ENCODE data around the gene SUPT7L.

The SUPT7L gene

DNA sequence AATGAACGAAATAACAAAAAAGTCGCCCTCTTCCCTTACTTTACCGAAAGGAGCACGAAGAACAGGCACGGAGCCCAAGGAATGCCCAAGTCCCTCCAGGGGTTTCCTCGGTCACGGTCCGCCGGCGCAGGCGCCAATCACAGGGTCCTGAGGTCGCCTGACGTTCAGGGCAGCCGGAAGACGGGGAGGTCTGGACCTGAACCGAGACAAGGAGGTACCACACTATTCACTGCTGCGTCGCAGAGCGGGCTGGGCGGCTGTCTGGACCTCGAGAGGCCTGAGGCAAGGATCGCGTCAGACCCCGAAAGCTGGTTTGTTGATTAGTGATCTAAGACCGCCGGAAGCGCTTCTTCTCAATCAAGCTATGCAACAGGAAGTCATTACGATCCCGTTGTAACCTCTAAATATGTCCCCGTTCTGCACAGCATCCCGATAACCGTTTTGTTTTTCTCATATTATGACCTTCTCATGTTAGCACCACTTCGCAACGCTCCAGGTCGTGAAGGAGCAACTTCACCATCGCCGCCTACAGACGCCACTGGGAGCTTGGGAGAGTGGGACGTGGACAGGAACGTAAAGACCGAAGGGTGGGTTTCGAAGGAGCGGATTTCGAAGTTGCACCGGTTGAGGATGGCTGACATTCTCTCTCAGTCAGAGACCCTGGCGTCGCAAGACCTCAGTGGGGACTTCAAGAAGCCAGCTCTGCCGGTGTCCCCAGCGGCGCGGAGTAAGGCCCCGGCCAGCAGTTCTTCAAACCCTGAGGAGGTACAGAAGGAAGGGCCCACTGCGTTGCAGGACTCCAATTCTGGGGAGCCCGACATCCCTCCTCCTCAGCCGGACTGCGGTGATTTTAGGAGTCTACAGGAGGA, at the start of gene SUPT7L, which contains the start of gene SLC4A1AP:
Gene SUPT7L, minus strand, starts transcription at position 330 of the 869 bp plus-strand sequence. CDS start 1,422 bp downstream, outside the sequence.
Gene SLC4A1AP, plus strand, starts transcription at position 605 of the 869 bp plus-strand sequence. Its CDS starts 26 bp downstream, at position 631.
- DNase-seq (ENCODE audit: low read depth in 2 of 3, low spot score in 1 of 3): peak; percentile 57 to 75 (median 58)

DNA sequence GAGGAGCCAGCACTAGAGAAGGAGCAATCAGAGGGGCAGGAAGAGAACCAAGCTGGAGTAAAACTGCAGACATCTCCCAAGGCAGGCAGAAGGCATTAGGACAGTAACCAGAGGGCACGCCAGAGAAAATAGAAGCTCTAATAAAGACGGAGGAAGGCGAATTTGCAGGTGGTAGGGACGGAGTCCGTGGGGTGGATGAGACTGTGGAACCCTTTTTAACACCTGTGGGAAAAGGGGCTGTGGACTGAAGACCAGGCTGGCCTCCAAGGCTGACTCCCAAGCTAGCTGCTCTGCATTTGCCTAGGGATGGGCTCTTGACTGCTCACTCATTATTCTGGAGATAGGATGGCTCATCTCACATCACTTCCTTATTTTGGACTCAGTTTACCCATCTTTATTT, 49.8 kb upstream of the SUPT7L start:
- DNase-seq (ENCODE audit: low read depth in 2 of 3, low spot score in 1 of 3): no peak

DNA sequence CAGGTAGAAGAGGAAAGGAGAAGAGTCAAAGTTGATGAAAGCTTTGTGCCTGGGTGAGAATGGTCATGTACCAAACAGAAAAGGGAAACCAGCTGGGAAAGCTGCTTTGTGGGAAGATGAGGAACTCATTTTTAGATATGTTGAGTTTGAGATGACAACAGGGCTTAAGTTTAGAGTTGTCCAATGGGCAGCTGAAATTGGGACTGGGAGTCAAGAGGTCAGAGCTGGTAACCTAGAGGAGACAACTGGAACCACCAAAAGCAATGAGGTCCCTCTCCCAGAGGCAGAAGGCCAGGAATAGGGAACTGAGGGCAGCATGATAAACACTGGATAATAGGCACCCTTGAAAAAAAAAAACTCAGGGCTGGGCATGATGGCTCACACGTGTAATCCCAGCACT, 49.1 kb upstream of the SUPT7L start:
- DNase-seq (ENCODE audit: low read depth in 2 of 3, low spot score in 1 of 3): no peak

DNA sequence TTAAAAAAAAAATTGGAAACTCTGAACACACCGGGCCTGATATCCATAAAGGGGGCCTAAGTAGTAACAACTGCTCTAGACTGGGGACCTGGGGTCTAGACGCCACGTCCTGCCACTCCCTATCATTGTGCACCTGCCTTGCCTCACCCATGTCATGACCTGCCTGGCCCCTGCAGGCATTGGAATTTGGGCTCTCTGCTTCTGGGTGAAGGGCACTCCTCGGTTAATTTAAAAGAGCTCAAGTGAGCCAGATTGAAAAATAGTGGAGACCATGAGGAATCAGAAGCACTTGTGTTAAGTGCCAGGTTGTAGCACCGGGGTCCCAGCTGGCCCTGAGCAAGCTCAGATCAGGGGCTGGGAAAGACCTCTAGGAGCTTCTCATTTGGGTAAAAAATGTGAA, 48.4 kb upstream of the SUPT7L start:
- DNase-seq (ENCODE audit: low read depth in 2 of 3, low spot score in 1 of 3): no peak

GRCh38 chr2:27710640-27711430, 47.4 kb upstream of the SUPT7L start:
- no peak for DNase-seq (ENCODE audit: low read depth in 2 of 3, low spot score in 1 of 3)

GRCh38 chr2:27709960-27710575, 46.7 kb upstream of the SUPT7L start:
- DNase-seq (ENCODE audit: low read depth in 2 of 3, low spot score in 1 of 3): no peak

GRCh38 chr2:27709326-27709725, 45.9 kb upstream of the SUPT7L start:
- no peak for DNase-seq (ENCODE audit: low read depth in 2 of 3, low spot score in 1 of 3)

DNA sequence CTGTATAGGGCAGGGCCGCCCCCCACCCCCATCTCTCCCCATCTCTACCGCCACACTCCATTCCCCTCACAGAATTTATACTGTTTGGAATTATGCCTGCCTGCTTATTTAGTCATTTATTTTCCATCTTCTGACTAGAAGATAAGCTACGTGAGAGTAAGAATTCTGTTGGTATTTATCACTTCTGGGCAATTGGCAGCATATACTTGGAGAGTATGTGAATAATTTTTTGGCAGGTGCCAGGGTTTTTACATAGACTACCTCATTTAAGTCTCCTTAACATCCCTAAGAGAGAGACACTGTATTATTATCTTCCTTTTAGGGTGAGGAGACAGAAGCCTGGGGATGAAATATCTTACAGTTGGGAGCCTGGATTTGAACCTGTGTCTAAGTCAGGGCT, 45.3 kb upstream of the SUPT7L start:
- no peak for DNase-seq (ENCODE audit: low read depth in 2 of 3, low spot score in 1 of 3)

DNA sequence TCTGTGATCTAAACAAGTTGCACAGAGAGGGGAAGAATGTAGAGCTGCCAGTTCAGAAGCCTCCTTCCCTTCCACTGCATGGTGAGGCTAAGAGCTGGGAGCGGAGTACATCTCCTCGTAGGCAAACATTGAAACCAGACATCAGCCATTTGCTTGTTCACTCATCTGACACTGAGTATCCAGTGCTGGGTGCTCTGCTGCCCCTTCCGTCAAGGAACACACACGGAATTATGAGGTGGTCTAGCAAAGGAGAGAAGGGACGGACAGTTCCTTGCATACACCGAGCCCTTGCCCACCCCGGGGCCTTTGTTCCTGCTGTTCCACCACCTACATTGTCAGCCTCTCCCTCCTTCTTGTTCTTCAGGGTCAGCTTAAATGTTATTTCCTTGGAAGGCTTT, 44.8 kb upstream of the SUPT7L start:
- no peak for DNase-seq (ENCODE audit: low read depth in 2 of 3, low spot score in 1 of 3)

DNA sequence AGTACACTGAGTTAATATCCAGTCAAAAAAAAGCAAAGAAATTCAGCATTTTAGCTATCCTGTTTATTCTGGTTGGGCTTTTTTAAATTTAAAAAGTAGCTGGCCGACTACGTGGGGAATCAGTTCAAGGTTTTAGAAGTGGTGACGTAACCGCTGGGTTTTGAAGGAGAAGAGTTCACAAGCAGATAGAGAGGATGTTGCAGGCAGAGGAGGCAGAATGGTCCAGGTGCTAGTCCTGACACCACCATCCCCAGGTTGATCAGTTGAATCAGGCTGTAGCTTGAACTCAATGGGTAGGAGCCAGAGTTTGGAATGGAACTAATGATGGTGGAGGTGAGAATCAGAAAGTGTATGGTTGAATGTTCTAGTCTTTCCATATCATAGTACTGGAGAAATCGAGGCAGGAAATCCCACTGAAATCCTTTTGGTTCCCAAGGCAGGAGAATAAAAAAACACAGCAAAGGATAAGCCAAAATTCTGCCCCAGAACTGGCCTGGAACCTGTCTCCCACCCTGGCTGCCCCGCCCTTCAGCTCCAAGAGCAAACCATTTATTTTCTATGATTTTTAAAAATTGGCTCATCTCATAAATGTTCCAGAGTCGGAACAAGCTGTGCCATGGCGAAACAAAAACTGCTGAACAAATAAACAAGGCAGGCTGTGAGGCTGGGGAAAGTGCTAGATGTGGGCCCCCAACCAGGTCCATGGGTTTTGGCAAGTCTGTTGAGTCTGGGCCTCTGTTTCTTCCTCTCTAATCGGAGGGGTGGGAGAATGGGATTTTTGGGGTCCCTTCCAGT, 44.2 kb upstream of the SUPT7L start:
- no peak for DNase-seq (ENCODE audit: low read depth in 2 of 3, low spot score in 1 of 3)

- no peak for DNase-seq (ENCODE audit: low read depth in 2 of 3, low spot score in 1 of 3)
Measured at GRCh38 chr2:27705851-27706622, 42.6 kb upstream of the SUPT7L start.

DNA sequence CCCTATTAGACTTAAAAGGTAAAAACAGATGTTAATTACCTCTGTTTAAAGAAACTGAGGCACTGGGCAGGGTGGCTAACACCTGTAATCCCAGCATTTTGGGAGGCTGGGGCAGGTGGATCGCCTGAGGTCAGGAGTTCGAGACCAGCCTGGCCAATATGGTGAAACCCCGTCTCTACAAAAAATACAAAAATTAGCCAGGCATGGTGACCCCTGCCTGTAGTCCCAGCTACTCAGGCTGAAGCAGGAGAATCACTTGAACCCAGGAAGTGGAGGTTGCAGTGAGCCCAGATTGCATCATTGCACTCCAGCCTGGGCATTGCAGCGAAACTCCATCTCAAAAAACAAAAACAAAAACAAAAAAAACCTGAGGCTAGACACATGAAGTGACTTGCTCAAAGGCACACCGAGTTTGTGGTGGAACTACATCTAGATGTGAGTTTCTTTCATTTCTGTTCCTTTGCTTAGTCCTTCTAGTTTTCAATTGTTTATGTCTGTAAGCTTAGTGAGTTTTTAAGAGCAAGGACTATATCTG, 41.0 kb upstream of the SUPT7L start:
- no peak for DNase-seq (ENCODE audit: low read depth in 2 of 3, low spot score in 1 of 3)

GRCh38 chr2:27703638-27704341, 40.4 kb upstream of the SUPT7L start:
- DNase-seq (ENCODE audit: low read depth in 2 of 3, low spot score in 1 of 3): peak; percentile 80 to 95 (median 80)

DNA sequence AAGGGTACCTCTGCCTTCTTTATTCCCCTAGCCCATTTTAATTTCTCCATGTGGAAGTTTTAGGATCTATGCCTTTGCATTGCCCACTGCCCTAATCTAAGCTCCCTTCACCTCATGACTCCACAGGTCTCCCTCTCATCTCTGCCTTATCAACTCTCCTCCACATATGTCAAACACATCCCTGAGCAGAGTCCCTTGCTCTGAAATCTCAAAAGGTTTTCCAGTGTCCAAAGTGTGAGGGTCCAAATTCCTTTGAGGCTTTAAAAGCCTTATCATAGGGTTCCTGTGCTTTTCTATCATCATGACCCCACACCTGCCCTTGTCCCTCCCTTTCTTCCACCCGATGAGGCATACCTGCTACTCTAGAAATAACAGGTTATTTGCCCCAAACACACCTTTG, 38.9 kb upstream of the SUPT7L start:
- no peak for DNase-seq (ENCODE audit: low read depth in 2 of 3, low spot score in 1 of 3)

DNA sequence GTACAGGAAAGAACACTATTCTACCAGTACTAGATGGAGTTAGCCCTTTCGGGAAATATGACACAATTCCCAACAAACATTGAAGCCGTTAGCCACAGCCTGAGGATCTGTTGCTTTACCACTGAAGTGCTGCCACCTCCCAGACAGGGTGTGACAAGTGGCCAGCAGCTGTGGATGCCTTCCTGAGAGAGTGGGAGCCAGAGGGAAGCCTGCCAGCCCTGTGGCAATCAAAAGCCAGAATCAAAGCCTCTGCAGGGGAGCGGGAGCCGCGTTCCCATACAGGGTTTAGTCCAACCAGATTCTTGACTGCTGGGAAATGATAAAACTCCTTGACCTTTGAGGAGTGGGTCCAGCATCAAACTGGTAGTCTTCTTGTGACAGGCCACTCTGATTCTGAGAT, 38.3 kb upstream of the SUPT7L start:
- no peak for DNase-seq (ENCODE audit: low read depth in 2 of 3, low spot score in 1 of 3)

DNA sequence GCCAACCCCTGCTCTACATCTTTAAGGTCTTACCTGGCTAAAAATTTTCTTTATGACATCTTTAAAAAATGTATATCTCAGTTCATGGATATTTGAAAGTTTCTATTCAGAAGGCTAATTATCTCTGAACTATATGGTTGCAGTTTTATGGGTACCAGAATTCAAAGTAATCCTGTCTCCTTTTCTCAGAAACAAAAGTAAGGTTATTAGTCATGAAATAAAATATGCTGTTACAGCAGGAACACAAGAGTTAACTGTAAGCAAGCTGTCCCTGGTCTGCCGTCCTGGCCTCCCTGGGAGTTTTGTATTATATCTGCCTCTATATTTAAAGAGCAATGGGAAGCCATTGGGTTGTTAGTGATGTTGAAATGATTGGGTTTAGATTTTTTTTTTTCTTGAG, 34.2 kb upstream of the SUPT7L start:
- DNase-seq (ENCODE audit: low read depth in 2 of 3, low spot score in 1 of 3): no peak

- DNase-seq (ENCODE audit: low read depth in 2 of 3, low spot score in 1 of 3): no peak
Measured at GRCh38 chr2:27690052-27690451, 26.6 kb upstream of the SUPT7L start.

DNA sequence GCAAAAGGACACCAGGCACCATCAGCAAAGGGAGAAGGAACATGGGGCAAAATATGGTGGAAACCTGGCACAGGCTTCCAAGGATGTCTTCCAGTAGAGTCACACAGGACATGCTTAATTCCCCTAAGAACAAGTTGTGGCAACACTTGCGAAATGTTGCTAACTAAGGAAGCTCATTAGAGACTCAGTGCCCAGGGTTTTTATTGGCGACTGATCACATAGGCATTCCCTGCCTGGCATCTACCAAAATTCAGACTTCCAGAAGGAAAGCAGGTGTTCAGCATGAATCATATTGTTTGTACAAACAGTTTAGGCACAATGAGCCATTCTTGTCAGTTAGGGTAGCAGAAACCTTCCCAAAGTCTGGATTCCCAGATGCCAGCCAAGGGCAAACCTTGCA, 26.0 kb upstream of the SUPT7L start:
- DNase-seq (ENCODE audit: low read depth in 2 of 3, low spot score in 1 of 3): no peak

GRCh38 chr2:27687232-27687631, 23.8 kb upstream of the SUPT7L start:
- DNase-seq (ENCODE audit: low read depth in 2 of 3, low spot score in 1 of 3): no peak
